ENCODE results near the gene SEPTIN11. TPM values are rescaled to one million over a fixed set of nuclear protein-coding genes. Genes with fewer than 3 reads are reported as not detected.

Gene SEPTIN11
- total and polyA plus RNA-seq, 2 of the 4 experiments (the other 2 are of a cell fraction), result 267 to 573 TPM

DNA sequence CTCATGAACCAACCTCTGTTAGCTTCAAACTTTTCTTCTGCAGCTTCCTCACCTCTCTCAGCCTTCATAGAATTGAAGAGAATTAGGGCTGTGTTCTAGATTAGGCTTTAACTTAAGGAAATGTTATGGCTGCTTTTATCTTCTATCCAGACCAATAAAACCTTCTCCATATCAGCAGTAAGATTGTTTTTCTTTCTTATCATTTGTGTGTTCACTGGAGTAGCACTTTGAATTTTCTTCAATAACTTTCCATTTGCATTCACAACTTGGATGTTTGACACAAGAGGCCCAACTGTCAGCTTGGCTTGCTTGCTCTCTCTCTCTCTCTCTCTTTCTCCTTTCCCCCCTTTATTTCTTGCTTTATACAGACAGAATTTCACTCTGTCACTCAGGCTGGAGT, 28.8 kb upstream of the SEPTIN11 start:
- Histone ChIP-seq H2BK120ac (ENCODE audit: low read depth, low read length) (no peak overlapping the region), H3K4me3 (ENCODE audit: insufficient read depth, low read depth, low read length) (no peak overlapping the region), H3K27me3 (ENCODE audit: control insufficient read depth, insufficient read depth, low read length) (no peaks in the 10 kb centered on the region), H3K14ac (replicated peaks; ENCODE audit: low read depth, low read length) (no peak overlapping the region), H2AK5ac (ENCODE audit: low read depth, low read length) (no peak overlapping the region), H3K18ac (ENCODE audit: low read depth, low read length) (no peak overlapping the region), H3K79me1 (ENCODE audit: low read depth in 1 of 2, low read length in 2 of 2) (no peaks in the 10 kb centered on the region), H4K20me1 (ENCODE audit: insufficient read depth, low read length) (no peaks in the 10 kb centered on the region), H4K8ac (ENCODE audit: low read depth in 2 of 2, low read length in 2 of 2) (no peak overlapping the region), H2BK5ac (ENCODE audit: low read depth, low read length, poor library complexity, severe bottlenecking) (no peak overlapping the region), H2AK9ac (replicated peaks; ENCODE audit: low read depth, low read length, poor library complexity) (no peak overlapping the region), H3K4me1 (ENCODE audit: control insufficient read depth, insufficient read depth, low read length) (no peaks in the 10 kb centered on the region), H3K23ac (ENCODE audit: low read depth, low read length) (no peak overlapping the region), H3K36me3 (ENCODE audit: control insufficient read depth, insufficient read depth, low read length) (no peaks in the 10 kb centered on the region), H2BK15ac (ENCODE audit: low read depth, low read length) (no peak overlapping the region), H2AFZ (replicated peaks; ENCODE audit: low read length, poor library complexity) (no peak overlapping the region), H3K4me2 (ENCODE audit: low read depth, low read length) (no peak overlapping the region), H3K9me1 (ENCODE audit: insufficient read depth, low read length) (no peaks in the 10 kb centered on the region; the same call in 1 of the 2 replicates), H4K5ac (ENCODE audit: low read depth, low read length) (no peak overlapping the region), H3K56ac (ENCODE audit: extremely low read depth, insufficient read depth, low read length) (no peak overlapping the region), H3K9ac (ENCODE audit: low read depth, low read length) (no peak overlapping the region), H4K91ac (ENCODE audit: insufficient read depth, low read depth, low read length) (no peak overlapping the region), H3K4ac (ENCODE audit: low read depth, low read length) (no peak overlapping the region), H2BK20ac (ENCODE audit: low read depth, low read length) (no peak overlapping the region), H3K27ac (ENCODE audit: insufficient read depth, low read length) (no peak overlapping the region), H3K9me3 (ENCODE audit: control insufficient read depth, insufficient read depth, low read length) (no peaks in the 10 kb centered on the region)
- ChIA-PET POLR2A (ENCODE audit: unreplicated experiment) (no interaction called here), CTCF (no interaction called here)
- ATAC-seq (ENCODE audit: low read depth) (no peak), DNase-seq (no peak)
- dilution Hi-C loops (cut with HindIII; ENCODE audit: low sequenced_read_pairs, unreplicated experiment), result no loop called here
- intact Hi-C loops (cut with micrococcal nuclease), result no loop called here
- TF ChIP-seq POLR2A (IDR thresholded peaks at IDR 0.05; ENCODE audit: low read depth, low read length), result no peak
- no peak for TF ChIP-seq RCOR1 (IDR thresholded peaks at IDR 0.05; ENCODE audit: insufficient replicate concordance, low read length)
- no peak for TF ChIP-seq CHD1 (IDR thresholded peaks at IDR 0.05; ENCODE audit: low read depth, low read length)
- no peak for TF ChIP-seq NFE2L2 (IDR thresholded peaks at IDR 0.05; ENCODE audit: low read depth, low read length)
- no peak for TF ChIP-seq USF2 (IDR thresholded peaks at IDR 0.05; ENCODE audit: low read depth, low read length)
- TF ChIP-seq MXI1 (IDR thresholded peaks at IDR 0.05; ENCODE audit: borderline replicate concordance, low read depth, low read length), result no peak
- in situ Hi-C loops (cut with MboI; ENCODE audit: low sequenced_read_pairs), result no loop called here
- no TSS peak for BruUV-seq (replicated peaks)

Measured in IMR-90 (cell line).